GM21737 (cell line): ENCODE results near the gene PNPLA8.

Source experiments
- ATAC-seq: cut with Tn5 transposase; IDR thresholded peaks from one replicate; pipeline ENCODE4 v1.9.1; 2021; ENCODE audit warnings: mild to moderate bottlenecking, moderate library complexity; ENCODE audit not compliant: unreplicated experiment

Gene PNPLA8

DNA sequence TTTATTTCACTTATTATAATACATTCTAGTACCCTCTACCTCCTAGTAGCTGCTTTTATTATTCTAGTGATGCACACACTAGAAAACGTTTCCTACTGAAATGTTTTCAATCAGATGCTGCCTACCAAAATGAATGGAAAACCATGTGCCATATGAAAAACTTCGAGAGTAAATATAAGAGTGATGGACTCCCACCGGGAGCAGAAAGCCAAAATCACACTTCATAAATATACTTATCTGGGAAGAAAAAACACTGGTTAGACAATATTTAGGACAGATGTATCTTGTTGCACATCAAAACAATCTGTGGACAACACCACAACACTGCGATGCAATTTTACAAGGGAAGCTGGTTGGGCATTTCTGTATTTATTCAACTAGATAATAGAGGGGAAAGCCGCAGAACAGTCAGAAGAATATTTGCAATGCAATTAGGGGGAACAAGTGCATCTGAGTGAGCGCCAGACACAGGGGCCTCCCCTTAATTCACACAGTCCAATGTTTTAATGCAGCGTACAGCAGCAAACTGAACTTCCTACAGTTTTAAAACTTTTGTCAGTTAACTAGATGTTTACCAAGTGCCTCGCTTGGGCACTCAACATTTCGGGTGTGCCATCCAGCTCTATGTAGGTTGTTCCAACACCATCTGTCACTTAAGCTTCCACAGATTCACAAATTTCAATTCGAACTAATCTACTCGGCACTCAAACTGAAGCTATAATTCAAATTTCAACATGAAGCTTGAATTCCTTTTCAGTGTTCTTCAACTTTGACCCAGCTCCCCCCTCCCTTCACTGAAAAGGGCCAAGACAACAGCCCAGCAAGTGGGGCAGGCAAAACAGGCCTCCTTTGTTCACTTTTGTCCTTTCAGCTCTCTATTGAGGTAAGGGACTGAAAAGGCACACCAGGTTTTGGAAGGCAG, 77.1 kb downstream of the PNPLA8 start:
- ATAC-seq, result no peak

DNA sequence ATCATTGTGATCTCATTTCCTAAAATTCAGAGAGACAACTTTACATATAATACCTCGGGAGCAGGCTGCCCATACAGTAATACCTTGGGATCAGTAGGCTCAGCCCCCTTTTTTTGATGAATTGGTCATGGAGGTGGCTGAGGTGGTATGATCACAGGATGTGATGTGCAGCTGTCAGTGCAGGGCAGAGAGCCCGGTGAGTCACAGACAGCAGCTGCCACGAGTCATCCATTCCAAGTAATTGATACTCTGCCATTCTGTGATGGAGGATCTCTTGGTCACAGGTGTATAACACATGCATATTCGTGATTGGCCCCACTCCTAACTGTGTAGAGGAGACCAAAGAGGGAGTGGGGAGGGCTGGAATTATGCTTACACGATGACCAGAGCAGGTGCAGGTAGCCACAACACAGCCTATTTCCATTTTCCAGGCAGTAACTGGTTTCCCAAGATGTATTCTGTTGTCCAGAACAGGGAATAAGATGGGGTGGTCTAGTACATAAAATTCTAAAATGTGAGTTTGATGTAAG, 83.8 kb downstream of the PNPLA8 start:
- no peak for ATAC-seq

DNA sequence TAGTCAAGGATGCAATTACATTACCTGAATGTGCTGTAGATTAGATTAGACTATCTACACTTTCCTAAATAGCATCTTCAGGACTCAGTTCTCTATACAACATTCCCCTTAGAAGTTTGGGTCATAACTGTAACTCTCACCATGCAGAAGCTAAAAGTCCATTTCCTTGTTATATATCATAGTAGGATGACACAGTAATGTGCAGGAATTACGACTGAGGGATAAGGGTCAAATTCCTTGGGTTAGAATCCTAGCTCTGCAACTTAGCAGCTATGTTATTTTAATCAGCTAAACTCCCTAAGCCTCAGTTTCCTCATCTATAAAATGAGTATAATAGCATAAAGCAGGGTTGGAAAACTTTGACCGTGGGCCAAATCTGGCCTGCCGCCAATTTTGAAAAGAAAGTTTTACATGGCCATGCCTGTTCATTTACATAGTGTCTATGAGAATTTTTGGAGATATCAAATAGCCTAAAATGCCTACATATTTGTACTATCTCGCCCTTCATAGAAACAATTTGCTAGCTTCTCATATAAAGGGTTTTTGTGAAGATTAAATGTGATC, 84.5 kb downstream of the PNPLA8 start:
- ATAC-seq, result no peak

DNA sequence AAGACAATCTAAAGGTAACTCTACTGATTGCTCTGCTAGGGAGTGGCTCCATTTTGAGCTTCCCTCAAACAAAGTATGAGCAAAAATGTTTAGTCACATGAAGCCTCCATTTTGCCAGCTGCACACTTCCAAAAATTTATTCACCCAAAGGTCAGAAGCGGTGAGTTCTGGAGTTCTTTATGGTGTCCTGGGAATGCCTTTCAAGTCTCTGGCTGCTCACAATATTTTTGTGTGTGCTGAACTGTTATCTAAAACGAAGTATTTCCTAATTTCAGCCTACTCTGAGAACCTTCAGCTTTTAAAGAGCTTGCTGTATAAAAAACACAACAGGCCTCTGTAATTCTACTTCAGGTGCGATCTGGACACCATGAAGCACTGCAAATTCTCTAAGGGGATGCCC, 85.3 kb downstream of the PNPLA8 start:
- ATAC-seq, result no peak

DNA sequence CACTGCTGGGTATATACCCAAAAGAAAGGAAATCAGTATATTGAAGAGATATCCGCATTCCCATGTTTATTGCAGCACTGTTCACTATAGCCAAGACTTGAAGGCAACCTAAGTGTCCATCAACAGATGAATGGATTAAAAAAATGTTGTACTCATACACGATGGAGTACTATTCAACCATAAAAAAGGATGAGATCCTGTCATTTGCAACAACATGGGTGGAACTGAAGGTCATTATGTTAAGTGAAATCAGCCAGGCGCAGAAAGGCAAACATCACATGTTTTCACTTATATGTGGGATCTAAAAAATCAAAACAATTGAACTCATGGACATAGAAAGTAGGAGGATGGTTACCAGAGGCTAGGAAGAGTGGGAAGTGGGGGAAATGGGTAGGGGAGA, 89.0 kb downstream of the PNPLA8 start:
- no peak for ATAC-seq

DNA sequence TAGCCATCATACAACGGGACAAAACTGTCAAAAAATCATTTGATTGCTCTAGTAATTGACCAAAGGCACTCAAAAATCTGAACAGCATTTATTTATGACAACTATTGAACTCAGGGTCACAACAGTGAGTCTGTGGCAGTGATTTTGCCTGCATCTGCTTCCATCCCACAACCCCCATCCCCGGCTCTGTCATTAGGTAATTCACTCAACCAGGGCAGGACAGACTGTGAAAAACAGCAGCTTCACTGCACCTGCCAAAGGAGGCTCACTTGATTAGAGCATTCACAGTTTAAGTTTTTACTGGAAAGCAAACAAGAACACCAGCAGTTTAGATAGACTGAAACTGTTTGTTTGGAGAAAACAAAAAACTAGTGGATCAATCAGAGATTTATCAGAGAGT, 91.9 kb downstream of the PNPLA8 start:
- ATAC-seq, result no peak

DNA sequence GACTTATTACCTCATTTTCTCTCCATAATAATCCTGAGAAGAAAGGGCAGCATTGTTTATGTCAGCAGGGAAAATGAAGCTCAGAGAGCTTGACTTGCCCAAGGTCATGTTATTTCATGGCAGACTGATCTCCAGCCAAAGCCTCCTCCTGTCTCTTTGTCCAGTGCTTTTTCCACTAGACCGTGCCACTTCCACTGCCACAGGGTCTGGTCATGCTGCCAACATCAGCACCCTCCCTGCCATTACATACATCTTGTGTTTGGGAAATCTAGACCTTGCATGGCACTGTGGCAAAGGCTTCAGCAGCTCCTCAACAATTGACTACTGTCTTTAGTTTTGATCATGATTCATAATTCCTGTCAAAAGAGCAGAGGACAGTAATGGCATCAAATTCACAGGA, 94.8 kb downstream of the PNPLA8 start:
- ATAC-seq, result no peak

DNA sequence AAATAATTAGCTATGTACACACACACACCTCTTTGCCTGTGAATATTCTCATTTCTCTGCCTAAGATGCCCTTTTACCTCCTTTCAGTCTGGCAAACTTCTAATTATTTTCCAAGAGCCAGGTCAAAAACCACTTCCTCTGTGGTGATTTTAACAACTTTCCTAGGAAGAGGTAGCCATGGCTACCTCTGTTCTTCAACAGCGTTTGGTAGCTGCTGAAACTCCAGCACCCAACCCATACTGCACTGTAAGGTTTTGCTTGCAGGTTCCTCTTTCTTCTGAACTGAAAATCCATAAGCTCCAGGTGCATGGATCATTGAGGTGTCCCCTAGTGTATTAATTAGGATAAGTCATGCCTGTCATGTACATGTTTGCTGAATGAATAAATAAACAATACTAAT, 95.3 kb downstream of the PNPLA8 start:
- no peak for ATAC-seq

DNA sequence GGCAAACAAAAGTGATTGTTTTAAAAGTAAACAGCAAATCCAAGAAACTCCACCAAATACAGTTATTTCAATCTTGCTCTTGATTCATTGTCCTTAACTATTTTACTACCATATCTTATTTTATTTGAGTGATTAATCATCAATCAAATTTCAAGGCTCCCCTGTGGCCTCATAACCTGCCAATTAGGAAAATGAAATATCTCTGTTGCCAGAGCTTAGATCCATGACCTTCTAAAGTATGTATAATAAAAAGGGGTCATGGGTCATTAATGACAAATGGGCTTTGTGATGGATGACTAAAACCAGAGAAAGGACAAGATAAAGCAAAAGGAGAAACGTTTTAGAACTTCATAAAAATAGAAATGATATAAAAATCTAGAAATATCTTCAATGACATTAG, 98.2 kb downstream of the PNPLA8 start:
- ATAC-seq, result no peak

DNA sequence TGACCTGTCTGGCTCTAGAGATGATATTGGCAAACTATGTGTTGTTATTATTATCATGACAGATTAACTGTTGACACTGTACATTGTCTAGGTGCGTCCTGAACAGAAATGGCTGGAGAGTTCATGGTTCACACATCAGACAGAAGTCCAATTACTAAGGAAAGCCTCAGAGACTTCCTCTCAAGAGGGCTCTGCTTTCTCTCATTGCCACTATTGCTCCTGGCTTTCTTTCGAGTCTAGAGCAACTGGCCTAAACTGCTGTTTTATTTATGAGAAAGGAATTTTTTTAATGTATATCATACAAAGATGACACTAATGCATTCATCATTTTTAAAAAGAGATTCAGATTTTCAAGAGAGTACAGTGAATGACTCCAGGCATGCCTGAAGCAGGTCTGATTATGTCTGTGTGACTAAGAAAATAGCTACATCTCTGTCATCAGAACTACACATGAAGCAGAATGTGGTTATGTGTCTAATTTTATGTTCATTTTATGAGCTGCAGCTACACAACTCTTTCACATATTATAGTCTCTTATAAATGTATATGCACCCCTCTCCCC, 100.1 kb downstream of the PNPLA8 start:
- ATAC-seq, result no peak

DNA sequence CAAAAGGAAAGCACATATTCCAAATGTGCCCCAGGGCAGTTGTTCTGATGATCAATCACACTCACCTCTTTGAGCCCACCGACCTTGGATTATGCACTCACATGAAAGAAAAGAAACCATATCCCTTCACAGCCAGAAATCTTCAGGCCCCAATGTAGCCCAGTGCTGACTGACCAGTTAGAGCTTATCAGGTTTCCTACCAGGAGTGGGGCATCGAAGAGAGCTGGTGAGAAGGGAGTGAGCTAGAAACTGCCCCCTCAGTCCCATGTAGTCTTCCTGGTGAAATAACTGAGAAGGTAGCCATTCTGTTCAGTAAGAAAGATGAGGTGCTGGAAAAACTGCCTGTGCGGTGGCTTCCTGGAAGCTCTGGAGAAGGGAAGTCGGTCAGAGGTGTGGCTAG, 101.9 kb downstream of the PNPLA8 start:
- ATAC-seq, result no peak

DNA sequence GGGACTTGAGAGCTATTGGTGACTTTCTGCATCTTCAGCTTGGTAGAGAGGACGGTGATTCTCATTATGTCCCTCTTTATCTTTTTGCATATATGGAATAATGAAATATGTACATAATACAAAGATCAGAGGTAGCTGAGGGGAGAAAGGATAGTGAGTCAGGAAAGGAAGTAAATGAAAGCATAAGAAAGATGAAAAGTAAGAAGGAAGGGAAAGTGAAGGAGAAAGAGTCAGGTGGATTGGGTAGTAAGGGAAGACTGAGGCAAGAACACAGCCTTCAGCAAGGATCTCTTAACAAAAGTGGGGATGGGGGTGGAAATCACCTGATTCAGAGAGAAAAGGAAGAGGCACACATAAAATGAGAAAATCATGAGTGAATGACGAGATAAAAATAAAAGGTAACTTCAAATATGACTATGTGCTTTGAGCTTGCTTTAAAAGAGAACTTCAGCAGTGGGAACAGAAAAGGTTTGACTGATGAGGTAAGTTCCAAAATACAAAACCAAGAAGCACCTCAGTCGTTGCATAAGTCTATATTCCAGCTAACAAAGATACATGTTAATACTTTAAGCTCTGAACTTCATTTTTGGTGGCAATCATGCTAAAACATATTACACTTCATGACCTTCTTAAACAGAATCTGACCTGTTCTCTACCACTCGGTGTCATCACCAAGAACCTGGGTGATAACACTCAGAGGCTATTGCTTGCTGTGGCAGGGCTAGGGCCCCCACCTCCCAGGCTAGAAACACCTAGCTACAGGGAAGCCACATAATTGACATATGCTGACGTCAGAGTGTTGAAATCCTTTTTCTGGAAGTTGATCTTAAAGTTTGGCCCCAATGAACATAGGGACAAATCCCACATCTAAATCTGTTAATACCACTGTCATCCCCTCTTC, 102.6 kb downstream of the PNPLA8 start:
- no peak for ATAC-seq

DNA sequence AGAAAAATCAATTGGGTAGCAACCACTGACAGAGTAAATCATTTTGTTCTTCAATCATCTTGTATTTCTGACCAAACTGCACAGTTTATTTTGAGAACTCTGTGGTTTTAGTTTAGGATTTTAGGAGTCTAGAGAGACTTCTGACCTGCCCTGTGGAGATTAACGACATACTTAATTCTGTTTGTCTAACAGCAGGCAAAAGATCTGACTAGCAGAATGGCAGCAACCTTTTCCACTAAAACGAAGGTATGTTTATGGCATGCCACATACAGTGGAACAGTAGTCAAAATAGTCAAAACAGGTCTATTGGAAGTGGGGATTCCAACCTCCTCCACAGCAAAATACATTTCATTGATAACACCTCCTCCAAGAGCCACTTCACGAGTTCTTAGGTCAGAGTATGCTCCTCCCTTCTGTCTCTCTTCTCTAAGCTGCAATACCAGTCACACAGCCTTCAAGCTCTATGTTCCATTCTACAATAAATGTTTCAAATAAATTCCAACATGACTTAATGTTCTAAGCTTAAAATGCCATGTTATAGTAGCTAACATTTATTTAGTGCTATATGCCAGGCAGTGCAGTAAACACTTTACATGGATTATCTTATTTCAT, 104.1 kb downstream of the PNPLA8 start:
- ATAC-seq, result no peak
